Measurements from ENCODE around the gene FAM234B. TPM values are rescaled to one million over a fixed set of nuclear protein-coding genes. Genes with fewer than 3 reads are reported as not detected.
A peak's percentile ranks its signal among the peaks of the same experiment; 100 is the strongest.

Gene FAM234B
- total RNA-seq, 2 donors from 2014 or later = 20.8 to 32.0 TPM

DNA sequence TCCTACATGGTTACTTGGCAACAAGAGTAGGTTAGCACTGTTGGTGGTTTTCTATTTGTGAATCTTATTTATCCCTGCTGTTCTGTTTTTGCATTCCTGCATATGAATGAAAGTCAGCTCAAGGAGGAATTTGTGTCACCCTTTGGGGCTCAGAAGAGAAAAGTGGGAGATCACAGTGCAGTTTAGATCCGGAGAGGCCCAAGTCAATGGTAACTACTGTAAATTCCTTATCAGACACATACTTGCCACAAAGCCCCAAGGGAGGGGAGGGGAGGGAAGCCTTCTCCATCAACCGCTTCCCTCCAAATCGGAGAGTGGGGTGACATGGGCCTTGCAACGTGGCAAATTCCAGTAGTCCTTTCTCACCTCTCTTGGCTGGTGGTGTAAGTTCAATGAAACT is 44.3 kb downstream of the FAM234B start:
- H3K27ac Mint-ChIP-seq = peak overlapping the region; percentile 42
- Histone ChIP-seq H3K36me3 (ENCODE audit: control insufficient read depth, insufficient read depth, low read length) (no peaks in the 10 kb centered on the region), H3K27ac (ENCODE audit: low read depth, low read length) (peak overlapping the region; percentile 21), H3K27me3 (ENCODE audit: control insufficient read depth, insufficient read depth, low read length, poor library complexity, severe bottlenecking) (no peaks in the 10 kb centered on the region), H3K4me3 (ENCODE audit: low read length) (no peak overlapping the region), H3K9ac (ENCODE audit: extremely low read depth, low read length, poor library complexity, severe bottlenecking) (no peak overlapping the region), H3K9me3 (ENCODE audit: control insufficient read depth, low read length) (no peaks in the 10 kb centered on the region), H3K4me1 (ENCODE audit: control insufficient read depth, insufficient read depth, low read length) (no peaks in the 10 kb centered on the region)
- no peaks in the 10 kb centered on the region for H3K9me3 Mint-ChIP-seq
- 51% methylated on average over 4 of the region's 4 CpGs; no CpG with 5 or more reads in 1 of the 2 experiments for WGBS, 2 experiments (ENCODE audit: insufficient coverage in 1 of 2, insufficient read length in 1 of 2)
- TF ChIP-seq, protein P1, sequence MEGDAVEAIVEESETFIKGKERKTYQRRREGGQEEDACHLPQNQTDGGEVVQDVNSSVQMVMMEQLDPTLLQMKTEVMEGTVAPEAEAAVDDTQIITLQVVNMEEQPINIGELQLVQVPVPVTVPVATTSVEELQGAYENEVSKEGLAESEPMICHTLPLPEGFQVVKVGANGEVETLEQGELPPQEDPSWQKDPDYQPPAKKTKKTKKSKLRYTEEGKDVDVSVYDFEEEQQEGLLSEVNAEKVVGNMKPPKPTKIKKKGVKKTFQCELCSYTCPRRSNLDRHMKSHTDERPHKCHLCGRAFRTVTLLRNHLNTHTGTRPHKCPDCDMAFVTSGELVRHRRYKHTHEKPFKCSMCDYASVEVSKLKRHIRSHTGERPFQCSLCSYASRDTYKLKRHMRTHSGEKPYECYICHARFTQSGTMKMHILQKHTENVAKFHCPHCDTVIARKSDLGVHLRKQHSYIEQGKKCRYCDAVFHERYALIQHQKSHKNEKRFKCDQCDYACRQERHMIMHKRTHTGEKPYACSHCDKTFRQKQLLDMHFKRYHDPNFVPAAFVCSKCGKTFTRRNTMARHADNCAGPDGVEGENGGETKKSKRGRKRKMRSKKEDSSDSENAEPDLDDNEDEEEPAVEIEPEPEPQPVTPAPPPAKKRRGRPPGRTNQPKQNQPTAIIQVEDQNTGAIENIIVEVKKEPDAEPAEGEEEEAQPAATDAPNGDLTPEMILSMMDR (conservative IDR thresholded peaks at IDR 0.05) = no peak
- DNase-seq = peak; percentile 86
- H3K36me3 Mint-ChIP-seq (ENCODE audit: low read depth) = peaks cover 12% of the 10 kb centered on the region
- peaks cover 26% of the 10 kb centered on the region for H3K4me1 Mint-ChIP-seq
- H3K4me3 Mint-ChIP-seq = no peak overlapping the region
- peaks cover 2% of the 10 kb centered on the region for H3K27me3 Mint-ChIP-seq (ENCODE audit: insufficient read depth)

DNA sequence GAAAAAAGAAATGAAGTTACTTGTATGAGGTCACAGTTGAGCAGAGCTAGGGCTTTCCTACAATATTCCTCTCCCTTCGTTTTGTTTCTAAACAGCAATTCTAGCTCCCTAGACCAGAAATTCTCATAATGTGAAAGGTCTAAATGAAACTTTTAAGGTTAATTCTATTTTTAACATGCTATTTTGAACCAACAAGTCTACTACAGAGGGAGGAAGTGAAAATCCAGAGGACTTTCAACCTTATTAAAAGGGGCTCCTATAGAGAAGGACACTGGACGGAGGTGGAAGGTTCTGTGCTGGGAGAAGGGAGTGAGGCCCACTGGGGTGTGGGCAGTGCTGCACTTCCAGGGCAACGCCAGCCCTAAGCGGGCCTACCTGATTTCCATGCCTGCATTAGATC is 45.9 kb downstream of the FAM234B start:
- WGBS, 2 experiments (ENCODE audit: insufficient coverage in 1 of 2, insufficient read length in 1 of 2) = 73 to 97% methylated on average over 2 to 4 of the region's 4 CpGs
- no peak overlapping the region for H3K4me3 ChIP-seq (ENCODE audit: low read length)
- no peaks in the 10 kb centered on the region for H3K9me3 Mint-ChIP-seq
- H3K4me3 Mint-ChIP-seq = no peak overlapping the region
- no peak overlapping the region for H3K27ac Mint-ChIP-seq
- H3K36me3 ChIP-seq (ENCODE audit: control insufficient read depth, insufficient read depth, low read length) = no peaks in the 10 kb centered on the region
- H3K4me1 Mint-ChIP-seq = peaks cover 26% of the 10 kb centered on the region
- no peak for DNase-seq
- no peaks in the 10 kb centered on the region for H3K27me3 Mint-ChIP-seq (ENCODE audit: insufficient read depth)
- H3K36me3 Mint-ChIP-seq (ENCODE audit: low read depth) = peaks cover under 1% of the 10 kb centered on the region
- H3K4me1 ChIP-seq (ENCODE audit: control insufficient read depth, insufficient read depth, low read length) = no peaks in the 10 kb centered on the region
- no peak overlapping the region for H3K27ac ChIP-seq (ENCODE audit: low read depth, low read length)
- H3K27me3 ChIP-seq (ENCODE audit: control insufficient read depth, insufficient read depth, low read length, poor library complexity, severe bottlenecking) = no peaks in the 10 kb centered on the region
- TF ChIP-seq, protein P1 (conservative IDR thresholded peaks at IDR 0.05) = no peak
- no peak overlapping the region for H3K9ac ChIP-seq (ENCODE audit: extremely low read depth, low read length, poor library complexity, severe bottlenecking)
- H3K9me3 ChIP-seq (ENCODE audit: control insufficient read depth, low read length) = no peaks in the 10 kb centered on the region

DNA sequence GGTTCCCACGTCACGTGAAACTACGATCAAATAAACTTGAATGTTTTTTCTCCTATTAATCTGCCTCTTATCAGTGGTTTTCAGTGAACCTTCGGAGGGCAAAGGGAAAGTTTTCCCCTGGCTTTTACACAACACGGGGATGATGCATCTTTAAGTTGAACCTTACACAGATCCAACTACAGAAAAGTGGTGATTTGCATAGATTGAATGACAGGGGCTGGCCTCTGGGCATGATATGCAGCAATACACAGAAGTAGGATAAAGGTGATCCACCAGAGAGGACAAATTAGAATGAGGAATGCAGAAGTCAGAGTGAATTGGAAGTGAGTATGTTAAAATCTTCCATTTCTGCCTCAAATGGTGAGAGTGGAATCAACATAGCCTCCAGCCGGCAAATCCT is 47.7 kb downstream of the FAM234B start:
- H3K9ac ChIP-seq (ENCODE audit: extremely low read depth, low read length, poor library complexity, severe bottlenecking) = no peak overlapping the region
- DNase-seq = no peak
- H3K4me3 ChIP-seq (ENCODE audit: low read length) = no peak overlapping the region
- no peak overlapping the region for H3K27ac Mint-ChIP-seq
- H3K4me3 Mint-ChIP-seq = no peak overlapping the region
- no peaks in the 10 kb centered on the region for H3K27me3 ChIP-seq (ENCODE audit: control insufficient read depth, insufficient read depth, low read length, poor library complexity, severe bottlenecking)
- no peak overlapping the region for H3K27ac ChIP-seq (ENCODE audit: low read depth, low read length)
- H3K4me1 Mint-ChIP-seq = peaks cover 22% of the 10 kb centered on the region
- 92 to 95% methylated on average over 6 of the region's 6 CpGs for WGBS, 2 experiments (ENCODE audit: insufficient coverage in 1 of 2, insufficient read length in 1 of 2)
- H3K9me3 ChIP-seq (ENCODE audit: control insufficient read depth, low read length) = no peaks in the 10 kb centered on the region
- H3K36me3 ChIP-seq (ENCODE audit: control insufficient read depth, insufficient read depth, low read length) = no peaks in the 10 kb centered on the region
- no peaks in the 10 kb centered on the region for H3K4me1 ChIP-seq (ENCODE audit: control insufficient read depth, insufficient read depth, low read length)
- no peaks in the 10 kb centered on the region for H3K9me3 Mint-ChIP-seq
- no peaks in the 10 kb centered on the region for H3K36me3 Mint-ChIP-seq (ENCODE audit: low read depth)
- TF ChIP-seq, protein P1 (conservative IDR thresholded peaks at IDR 0.05) = no peak
- H3K27me3 Mint-ChIP-seq (ENCODE audit: insufficient read depth) = no peaks in the 10 kb centered on the region

Data from endodermal cell (in vitro differentiated cells).